ENCODE results near the gene CATSPER4. TPM values are rescaled to one million over a fixed set of nuclear protein-coding genes. Genes with fewer than 3 reads are reported as not detected.
A peak's percentile ranks its signal among the peaks of the same experiment; 100 is the strongest.

CATSPER4 gene
- total RNA-seq, 1 experiment from 2014 or later: not detected

- no peak for DNase-seq (ENCODE audit: low read depth)
Measured at GRCh38 chr1:26164861-26165842, 25.2 kb upstream of the CATSPER4 start.

- no peak for DNase-seq (ENCODE audit: low read depth)
Measured at GRCh38 chr1:26166719-26167281, 23.6 kb upstream of the CATSPER4 start.

- peak; percentile 32 for DNase-seq (ENCODE audit: low read depth)
Measured at GRCh38 chr1:26168410-26169197, 21.8 kb upstream of the CATSPER4 start, which contains the start of gene C1orf232. Gene C1orf232, minus strand, starts transcription at chr1:26168963. Its CDS starts 464 bp downstream, at chr1:26168499.

- no peak for DNase-seq (ENCODE audit: low read depth)
Measured at GRCh38 chr1:26169198-26169554, 21.2 kb upstream of the CATSPER4 start.

- peak; percentile 87 for DNase-seq (ENCODE audit: low read depth)
Measured at GRCh38 chr1:26169669-26170471, 20.5 kb upstream of the CATSPER4 start, which contains the start of gene ZNF593. Gene ZNF593, plus strand, starts transcription at chr1:26169908. Its CDS starts 76 bp downstream, at chr1:26169984.

GRCh38 chr1:26170472-26170821 is 20.0 kb upstream of the CATSPER4 start:
- no peak for DNase-seq (ENCODE audit: low read depth)

- no peak for DNase-seq (ENCODE audit: low read depth)
Measured at GRCh38 chr1:26171084-26172072, 19.0 kb upstream of the CATSPER4 start, which contains the start of gene ZNF593OS. Gene ZNF593OS, minus strand, starts transcription at chr1:26171832. Its CDS starts 171 bp downstream, at chr1:26171661.

GRCh38 chr1:26175346-26175745 is 15.1 kb upstream of the CATSPER4 start:
- no peak for DNase-seq (ENCODE audit: low read depth)

GRCh38 chr1:26177182-26177684 is 13.2 kb upstream of the CATSPER4 start, which contains the start of gene CNKSR1:
Gene CNKSR1, plus strand, starts transcription at chr1:26177491. Its CDS starts 57 bp downstream, at chr1:26177548.
- no peak for DNase-seq (ENCODE audit: low read depth)

GRCh38 chr1:26180010-26180506 is 10.3 kb upstream of the CATSPER4 start:
- DNase-seq (ENCODE audit: low read depth): no peak

- DNase-seq (ENCODE audit: low read depth): peak; percentile 75
Measured at GRCh38 chr1:26181586-26182382, 8.6 kb upstream of the CATSPER4 start.

GRCh38 chr1:26182383-26182696 is 8.1 kb upstream of the CATSPER4 start:
- no peak for DNase-seq (ENCODE audit: low read depth)

GRCh38 chr1:26184086-26184485 is 6.3 kb upstream of the CATSPER4 start:
- no peak for DNase-seq (ENCODE audit: low read depth)

- no peak for DNase-seq (ENCODE audit: low read depth)
Measured at GRCh38 chr1:26184883-26185282, 5.5 kb upstream of the CATSPER4 start.

GRCh38 chr1:26187882-26188281 is 2.5 kb upstream of the CATSPER4 start:
- no peak for DNase-seq (ENCODE audit: low read depth)

GRCh38 chr1:26188477-26188876 is 1.9 kb upstream of the CATSPER4 start:
- DNase-seq (ENCODE audit: low read depth): no peak

- no peak for DNase-seq (ENCODE audit: low read depth)
Measured at GRCh38 chr1:26189331-26189730, 1.1 kb upstream of the CATSPER4 start.

- no peak for DNase-seq (ENCODE audit: low read depth)
Measured at GRCh38 chr1:26189751-26190275, 589 bp upstream of the CATSPER4 start.

Measured in M059J (cell line).